Stimulated activated CD4-positive, alpha-beta T cell treated with anti-CD3 and anti-CD28 coated beads, Interleukin-15, amount 100 ng/mL, for 1 hour (primary cell): Measurements from ENCODE around the gene POLE3.
"Not testable (repeated sequence)": the region's sequence is repeated elsewhere in the genome, so short reads cannot be mapped to it uniquely, and the experiment has no call there.

Experiments
- DNase-seq, 2 donors: peaks; one replicate each; pipeline ENCODE4 v3.0.0-alpha.2; 2020; ENCODE audit warnings: low read depth in 1 of 2, low spot score in 1 of 2

POLE3 gene

GRCh38 chr9:113406353-113406752, 4.1 kb downstream of the POLE3 start:
- not testable (repeated sequence) for DNase-seq

- no peak for DNase-seq
Measured at GRCh38 chr9:113403646-113404045, 6.8 kb downstream of the POLE3 start.

- DNase-seq: peak; percentile 99
Measured at GRCh38 chr9:113401027-113401792, 9.3 kb downstream of the POLE3 start, which contains the start of gene ALAD. Gene ALAD, minus strand, starts transcription at chr9:113401284. Its CDS starts 7,725 bp downstream, at chr9:113393559.

- DNase-seq: no peak
Measured at GRCh38 chr9:113399646-113400200, 10.8 kb downstream of the POLE3 start.

GRCh38 chr9:113398796-113399195, 11.7 kb downstream of the POLE3 start:
- no peak for DNase-seq

- DNase-seq: no peak
Measured at GRCh38 chr9:113397203-113397631, 13.3 kb downstream of the POLE3 start.

GRCh38 chr9:113395000-113395861, 15.2 kb downstream of the POLE3 start:
- no peak for DNase-seq

- DNase-seq: no peak
Measured at GRCh38 chr9:113393281-113393680, 17.2 kb downstream of the POLE3 start.

GRCh38 chr9:113391917-113392316, 18.6 kb downstream of the POLE3 start:
- no peak for DNase-seq

- no peak for DNase-seq
Measured at GRCh38 chr9:113390192-113390960, 20.1 kb downstream of the POLE3 start.

- no peak for DNase-seq
Measured at GRCh38 chr9:113389451-113389850, 21.0 kb downstream of the POLE3 start.

- no peak for DNase-seq
Measured at GRCh38 chr9:113388833-113389232, 21.6 kb downstream of the POLE3 start.

GRCh38 chr9:113387560-113388230, 22.8 kb downstream of the POLE3 start:
- DNase-seq: no peak

GRCh38 chr9:113386571-113387393, 23.7 kb downstream of the POLE3 start:
- no peak for DNase-seq

GRCh38 chr9:113381909-113382411, 28.5 kb downstream of the POLE3 start:
- no peak for DNase-seq

- not testable (repeated sequence) for DNase-seq
Measured at GRCh38 chr9:113381441-113381840, 29.0 kb downstream of the POLE3 start.

GRCh38 chr9:113380869-113381378, 29.6 kb downstream of the POLE3 start:
- no peak for DNase-seq

- DNase-seq: not testable (repeated sequence)
Measured at GRCh38 chr9:113379829-113380210, 30.7 kb downstream of the POLE3 start.
